NCI-H82 (cell line): ENCODE results near the gene MT1G.
A peak's percentile ranks its signal among the peaks of the same experiment; 100 is the strongest.
"Not testable (repeated sequence)": the region's sequence is repeated elsewhere in the genome, so short reads cannot be mapped to it uniquely, and the experiment has no call there.

Experiments used
- DNase-seq: peaks from one replicate; lab custom pipeline; 2025; lab: John Stamatoyannopoulos, UW

Gene MT1G

DNA sequence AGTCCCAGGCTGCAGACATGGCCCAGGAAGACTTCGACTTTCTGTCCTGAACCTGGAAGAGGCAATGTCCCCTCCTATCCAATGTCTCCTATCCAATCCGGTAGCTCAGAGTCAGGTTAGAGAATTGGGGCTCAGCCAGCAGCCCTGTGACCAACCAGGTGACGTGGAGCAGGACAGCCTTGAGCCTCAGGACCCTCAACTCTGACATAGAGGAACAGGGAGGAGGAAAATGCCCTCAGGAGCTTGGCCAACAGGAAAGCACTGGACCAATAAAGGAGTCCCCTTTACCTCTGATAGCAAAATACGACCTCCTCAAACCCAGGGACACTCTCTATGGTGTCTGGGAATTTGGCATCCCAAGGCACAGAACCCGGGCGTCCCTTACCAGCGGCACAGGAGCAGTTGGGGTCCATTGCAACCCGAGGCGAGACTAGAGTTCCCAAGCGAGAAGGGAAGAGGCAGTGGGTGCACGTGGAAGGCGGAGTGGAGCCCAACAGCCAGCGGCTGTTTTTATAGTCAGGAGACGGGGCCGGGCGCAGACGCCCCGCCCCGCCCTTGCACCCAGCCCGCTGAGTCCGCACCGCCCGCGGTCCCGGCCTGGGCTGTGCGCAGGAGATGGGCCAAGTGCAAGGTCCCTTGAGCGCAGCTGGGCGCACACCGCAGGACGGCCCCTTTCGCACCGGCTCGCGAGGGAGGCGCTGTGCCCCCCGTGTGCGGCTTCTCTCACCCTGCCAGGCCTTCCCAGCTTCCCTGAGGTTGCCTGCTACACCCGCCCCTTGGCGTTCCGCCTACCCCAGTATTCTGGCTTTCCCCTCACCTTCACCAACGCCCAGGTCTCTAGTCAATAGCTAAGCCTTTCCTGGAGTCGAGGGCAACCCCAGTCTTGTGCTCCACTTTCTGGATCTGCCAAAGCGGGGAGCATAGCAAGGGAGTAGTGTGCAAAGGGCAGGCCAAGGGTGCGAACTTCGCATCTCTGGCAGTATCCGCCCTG, at the start of gene MT1G:
TSS of gene MT1G (minus strand) at position 485 of the 991 bp plus-strand sequence. CDS start at position 413, 72 bp downstream.
- DNase-seq: peak; percentile 23

DNA sequence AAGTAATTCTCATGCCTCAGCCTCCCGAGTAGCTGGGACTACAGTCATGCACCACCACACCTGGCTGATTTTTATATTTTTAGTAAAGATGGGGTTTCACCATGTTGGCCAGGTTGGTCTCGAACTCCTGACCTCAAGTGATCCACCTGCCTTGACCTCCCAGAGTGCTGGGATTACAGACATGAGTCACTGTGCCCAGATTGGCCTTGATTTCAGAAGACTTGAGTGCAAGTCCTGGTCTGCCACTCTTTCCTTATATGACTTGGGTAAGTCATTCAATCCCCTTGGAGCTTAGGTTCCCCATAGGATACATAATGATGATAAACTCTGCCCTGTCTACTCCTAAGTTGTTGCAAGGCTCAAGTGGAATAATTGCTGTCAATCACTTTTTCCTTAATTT, 49.7 kb upstream of the MT1G start:
- not testable (repeated sequence) for DNase-seq

DNA sequence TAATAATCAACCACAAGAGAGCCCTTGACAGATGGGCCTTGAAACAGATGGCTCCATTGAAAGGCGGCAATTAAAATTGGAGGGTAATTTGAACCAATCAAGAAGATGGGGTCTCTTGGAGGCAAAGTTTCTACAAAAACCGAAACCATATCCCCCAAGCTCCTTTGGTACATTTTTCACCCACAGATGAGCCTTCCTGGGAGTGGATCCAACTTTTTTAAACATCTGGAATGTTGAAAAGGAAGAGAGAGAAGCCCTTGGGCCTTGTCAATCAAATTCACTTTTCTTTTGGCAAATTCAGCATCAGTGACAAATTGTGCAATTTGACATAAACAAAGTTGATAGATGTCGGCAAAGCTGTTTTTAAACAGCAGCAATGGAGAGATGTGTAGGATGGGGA, 48.9 kb upstream of the MT1G start:
- DNase-seq: no peak

DNA sequence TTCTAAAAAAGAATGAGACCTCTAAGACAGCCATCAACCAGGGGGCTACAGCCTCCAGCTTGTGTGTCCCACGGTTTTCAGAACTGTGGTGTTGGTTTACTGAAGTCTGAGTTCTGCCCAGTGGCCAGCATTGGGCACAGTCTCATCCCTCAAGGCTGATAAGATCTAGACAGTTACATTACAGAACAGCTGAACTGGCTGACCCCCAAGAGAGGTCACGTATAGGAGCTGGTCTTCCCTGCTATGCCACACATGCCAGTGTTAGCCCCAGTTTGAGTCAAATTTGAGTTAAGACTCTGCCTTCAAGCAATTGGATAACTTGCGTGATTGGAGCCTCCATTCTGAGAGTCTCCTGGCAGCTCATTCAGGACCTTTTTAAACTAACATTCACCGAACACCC, 47.3 kb upstream of the MT1G start:
- DNase-seq: no peak

DNA sequence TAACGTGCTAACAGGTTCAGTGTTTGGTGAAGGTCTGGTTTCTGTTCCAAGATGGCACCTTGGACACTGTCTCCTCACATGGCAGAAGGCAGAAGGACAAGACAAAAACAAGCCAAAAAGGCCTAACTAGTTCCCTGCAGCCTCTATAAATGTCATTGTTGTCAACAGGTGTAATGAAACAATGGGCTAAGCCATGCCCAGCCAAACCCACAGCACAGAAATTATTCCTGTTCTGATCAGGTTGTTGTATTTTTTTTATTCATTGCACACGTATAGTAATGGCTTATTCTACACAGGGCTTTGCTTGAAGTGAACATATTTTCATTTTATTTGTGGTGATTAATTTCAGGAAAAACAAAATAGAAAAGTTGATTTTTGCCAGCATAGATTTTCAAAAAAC, 45.9 kb upstream of the MT1G start:
- DNase-seq: no peak

DNA sequence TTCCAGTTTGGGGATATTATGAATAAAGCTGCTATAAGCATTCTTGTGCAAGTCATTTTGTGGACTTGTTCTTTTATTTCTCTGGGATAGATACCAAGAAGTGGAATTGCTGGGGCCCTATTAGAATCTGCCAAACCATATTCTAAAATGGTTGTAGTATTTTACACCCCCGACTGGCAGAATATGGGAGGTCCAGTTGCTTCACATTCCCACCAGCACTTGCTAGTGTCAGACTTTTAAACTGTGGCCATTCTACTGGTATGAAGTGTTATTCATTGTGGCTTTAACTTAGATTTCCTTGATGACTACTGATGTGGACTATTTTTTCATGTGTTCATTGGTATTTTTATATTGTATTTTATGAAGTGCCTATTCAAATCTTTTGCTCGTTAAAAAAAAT, 44.0 kb upstream of the MT1G start:
- no peak for DNase-seq

DNA sequence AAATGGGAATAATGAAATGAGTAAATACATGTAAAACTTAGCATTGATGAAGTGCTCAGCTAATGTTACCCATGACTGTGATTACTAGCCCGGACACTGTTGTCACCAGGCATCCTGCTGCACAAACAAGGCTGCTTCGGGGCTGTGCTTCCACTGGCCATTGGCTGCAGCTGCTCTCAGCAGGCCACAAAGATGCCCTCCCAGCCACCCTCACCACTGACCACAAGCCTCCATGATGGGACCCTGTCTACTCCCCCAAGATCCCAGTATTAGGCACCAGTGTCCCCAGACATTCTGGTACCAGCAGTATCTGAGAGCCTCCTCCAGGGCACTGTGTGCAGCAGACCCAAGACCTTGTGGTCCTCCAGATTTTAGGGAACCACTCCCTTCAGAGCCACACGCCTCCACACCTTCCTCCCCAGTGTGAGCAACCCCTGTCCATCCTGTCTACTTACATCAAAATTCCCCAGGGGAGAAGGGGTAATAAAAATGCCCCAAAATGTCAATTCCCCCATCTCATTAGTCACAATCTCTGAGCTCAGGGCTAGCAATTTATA, 42.4 kb upstream of the MT1G start:
- DNase-seq: no peak

DNA sequence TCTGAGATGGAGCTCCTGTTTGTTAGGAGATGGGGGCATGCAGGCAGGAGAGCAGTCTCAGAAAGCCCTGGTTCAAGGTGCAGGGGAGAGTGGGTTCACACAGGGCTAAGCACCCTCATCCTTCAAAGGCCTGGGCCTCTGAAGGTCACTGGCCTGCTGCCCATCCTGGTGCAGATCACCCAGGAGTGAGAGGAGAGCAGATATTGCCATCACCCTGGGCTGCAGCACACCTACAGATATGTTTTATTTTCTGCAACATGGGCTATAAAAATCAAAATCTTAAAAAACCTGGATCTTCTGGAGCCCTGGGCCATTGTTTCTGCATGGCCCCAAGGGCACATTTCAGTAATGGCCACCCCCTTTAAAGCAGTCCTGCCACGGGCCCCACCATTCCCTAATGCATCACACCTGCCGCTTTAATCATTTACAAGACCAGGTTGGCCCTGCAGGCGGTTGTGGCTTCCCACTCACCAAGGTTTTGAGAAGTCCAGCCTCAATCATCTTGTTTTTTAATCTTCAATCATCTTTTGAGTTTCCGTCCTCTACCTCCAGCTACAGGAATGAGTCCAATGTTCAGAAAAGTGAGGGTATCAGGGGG, 41.7 kb upstream of the MT1G start:
- no peak for DNase-seq

DNA sequence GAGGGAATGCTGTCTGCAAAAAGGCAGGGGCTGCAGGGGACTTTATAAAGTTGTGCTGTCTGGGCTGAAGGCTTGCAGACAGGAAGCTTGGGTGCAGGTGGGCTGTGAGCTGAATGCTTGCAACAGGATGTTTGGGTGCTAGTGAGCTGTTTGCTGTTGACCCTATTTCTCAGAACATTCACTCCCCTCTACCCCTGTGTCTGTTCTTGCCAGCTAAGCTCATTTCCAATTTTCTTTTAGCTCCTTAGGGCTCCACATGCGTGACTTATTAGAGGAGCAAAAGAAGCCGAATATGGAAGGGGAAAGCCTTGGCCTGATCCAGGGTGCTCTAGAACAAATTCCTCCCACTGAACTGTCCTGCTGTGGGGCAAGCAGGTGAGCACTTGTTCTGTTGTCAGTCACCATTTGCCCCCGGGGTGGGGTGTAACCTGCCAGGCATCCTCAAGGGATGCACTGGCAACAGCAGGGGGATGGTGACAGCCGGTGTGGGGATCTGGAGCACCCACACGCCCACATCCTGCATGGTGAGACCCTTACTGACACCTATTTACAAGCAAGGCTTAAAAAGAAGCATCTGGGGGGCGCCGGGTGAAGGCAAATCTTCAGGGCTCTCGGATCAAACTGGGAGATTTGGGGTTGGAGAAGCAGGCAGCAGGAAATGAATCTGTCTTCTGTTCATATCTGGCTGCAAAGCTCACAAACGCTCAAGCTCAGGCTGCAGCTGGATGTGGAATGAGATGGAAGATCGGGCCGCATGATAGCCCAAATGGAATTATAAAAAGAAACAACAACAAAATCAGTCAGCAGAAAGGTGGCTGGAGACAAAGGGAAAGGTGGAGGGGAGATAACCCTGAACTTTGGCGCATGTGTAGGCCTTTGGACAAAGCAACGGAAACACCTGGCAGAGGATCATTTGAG, 40.9 kb upstream of the MT1G start:
- DNase-seq: no peak

DNA sequence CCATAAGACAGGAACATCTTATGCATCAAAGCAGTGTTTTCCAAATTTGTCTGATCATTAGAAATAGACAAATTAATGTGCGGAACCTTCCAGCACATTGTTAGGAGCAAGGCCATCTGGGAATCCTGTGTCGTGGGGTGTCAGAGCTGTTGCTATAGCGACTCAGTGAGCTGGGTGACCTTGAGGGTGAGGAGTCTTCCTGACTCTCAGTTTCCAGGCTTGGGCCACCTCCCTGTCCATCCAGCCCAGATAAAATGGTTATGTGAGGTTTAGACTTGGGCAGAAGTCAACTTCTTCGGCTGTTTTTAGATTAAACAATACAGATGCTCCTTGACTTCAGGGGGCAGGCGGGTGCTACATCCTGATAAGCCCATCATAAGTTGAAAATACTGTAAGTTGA, 35.0 kb upstream of the MT1G start:
- DNase-seq: no peak

DNA sequence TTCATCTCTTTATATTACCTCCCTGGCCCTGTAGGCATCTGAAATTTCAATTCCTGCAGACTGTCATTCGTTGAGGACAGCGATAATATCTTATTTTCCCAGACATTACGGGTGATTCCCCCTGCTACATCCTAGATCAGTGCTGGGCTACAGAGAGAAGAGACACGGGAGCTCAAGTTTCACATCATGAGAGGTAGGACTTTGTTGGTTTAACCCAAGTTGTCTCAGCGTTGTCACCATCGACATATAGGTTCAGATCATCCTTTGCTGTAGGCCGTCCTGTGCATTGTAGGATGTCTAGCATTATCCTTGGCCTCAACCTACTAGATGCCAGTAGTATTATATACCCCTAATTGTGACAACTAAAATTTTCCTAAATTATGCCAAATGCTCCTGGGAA, 33.7 kb upstream of the MT1G start:
- no peak for DNase-seq

DNA sequence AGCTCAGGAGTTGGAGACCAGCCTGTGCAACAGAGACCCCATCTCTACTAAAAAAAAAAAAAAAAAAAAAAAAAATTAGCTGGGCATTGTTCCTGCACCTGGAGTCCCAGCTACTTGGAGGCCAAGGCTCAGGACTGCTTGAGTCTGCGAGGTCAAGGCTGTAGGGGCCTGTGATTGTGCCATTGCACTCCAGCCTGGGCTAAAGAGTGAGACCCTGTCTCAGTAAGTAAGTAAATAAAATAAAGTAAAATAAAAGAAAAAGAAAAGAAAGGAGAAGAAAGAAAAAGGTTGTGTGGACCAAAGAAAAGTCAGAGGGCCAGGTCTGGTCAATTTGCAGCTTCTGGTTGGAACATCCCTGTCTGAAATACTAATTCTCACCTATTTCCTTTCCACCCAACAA, 32.8 kb upstream of the MT1G start:
- no peak for DNase-seq

DNA sequence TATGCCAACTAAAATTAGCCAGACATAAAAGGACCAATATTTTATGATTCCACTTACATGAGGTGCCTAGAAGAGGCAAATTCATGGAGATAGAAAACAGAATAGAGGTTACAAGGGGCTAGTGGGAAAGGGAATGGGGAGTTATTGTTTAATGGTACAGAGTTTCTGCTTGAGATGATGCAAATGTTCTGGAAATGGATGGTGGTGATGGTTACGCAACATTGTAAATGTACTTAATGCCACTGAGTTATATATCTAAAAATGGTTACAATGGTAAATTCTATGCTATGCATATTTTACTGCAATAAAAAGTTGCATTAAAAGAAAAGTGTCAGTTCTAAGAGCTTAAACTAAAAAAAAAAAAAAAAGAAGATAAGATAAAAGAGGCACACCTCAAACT, 32.3 kb upstream of the MT1G start:
- no peak for DNase-seq

DNA sequence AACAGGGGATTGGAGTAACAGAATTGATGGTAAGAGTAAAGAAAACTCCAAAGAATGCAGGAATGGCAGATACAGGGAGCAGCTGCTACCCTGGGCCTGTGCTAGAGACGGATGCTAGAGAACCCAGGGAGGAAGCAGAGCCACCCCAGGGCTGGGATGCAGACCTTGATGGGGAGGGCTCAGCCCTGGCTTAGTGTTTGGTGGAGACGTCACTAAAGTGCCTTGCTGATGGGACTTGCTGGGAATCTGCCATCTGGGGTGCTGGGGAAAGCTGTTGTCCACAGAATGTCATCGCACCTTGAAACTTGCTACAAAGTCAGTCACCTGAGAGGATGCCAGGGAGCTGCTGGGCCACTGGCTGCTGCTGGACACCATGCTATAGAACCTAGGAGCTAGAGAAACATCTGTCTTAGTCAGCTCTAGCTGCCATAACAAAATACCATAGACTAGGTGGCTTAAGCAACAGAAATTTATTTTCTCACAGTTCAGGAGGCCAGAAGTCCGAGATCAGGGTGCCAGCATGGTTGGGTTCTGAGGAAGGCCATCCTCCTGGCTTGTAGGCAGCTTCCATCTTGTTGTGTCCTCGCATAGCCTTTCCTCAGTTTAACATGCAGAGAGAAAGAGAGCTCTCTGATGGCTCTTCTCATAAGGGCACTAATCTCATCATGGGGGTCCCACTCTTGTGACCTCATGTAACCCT, 29.7 kb upstream of the MT1G start:
- DNase-seq: no peak

DNA sequence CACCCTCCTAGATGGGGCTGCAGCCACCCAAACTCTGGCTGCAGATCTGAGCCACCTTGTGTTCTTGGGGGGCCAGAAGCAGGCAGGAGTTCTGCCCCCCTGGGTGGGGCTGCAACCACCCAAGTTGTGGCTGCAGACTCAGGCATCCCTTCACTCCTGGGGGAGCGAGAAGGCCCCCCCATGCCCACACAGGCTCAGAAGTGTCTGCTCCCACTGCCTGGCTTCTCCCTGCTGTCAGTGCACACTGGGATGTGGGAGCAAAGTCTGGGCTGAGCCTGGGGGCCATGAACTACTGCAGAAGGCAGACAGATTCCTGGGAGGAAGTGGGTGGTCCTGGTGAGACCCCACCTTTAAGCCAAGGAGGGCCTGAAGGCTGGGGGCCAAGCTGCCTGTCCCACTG, 27.4 kb upstream of the MT1G start:
- DNase-seq: no peak

DNA sequence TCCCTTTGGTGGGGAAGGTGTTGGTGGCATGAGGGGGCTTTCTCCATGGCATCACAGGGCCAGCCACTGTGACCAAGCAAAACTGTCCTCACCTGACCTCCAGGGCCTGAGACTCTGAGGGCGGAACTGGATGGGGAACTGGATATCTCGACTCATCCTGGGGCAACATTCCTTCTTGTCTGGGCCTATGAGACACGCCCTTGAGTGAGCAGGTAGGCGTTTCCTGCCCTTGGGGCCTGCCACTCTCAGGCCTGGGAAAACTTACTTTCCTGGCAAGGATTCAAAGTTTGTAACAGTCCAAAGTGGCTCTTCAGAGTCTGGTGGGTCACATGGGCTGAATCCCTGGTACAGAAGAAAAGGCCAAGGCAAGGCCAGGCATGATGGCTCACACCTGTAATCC, 24.0 kb upstream of the MT1G start:
- no peak for DNase-seq

DNA sequence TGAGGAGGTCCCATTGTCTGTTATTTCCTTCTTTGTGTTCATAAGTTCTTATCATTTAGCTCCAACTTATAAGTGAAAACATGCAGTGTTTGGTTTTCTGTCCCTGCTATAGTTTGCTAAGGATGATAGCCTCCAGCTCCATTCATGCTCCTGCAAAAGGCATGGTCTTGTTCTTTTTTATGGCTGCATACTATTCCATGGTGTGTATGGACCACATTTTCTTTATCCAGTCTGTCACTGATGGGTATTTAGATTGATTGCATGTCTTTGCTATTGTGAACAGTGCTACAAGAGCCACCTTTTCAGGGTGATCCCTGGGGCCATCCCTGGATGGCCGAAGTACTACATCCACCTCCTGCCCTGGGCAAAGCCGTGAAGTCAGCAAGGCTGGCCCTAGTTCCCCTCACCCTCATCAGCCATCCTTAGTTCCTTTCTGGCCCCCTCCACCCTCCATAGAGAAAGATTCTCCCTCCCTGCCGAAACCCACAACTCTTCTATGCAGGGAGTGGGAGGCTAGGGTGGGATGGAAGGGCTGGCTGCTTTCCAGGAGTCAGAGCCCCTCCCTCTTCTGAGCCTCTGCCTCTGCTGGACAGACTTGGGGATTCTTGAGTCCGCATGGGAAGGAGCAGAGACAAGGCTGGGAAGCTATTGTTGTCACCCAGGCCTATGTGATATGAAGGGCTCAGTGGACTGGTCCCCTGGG, 22.7 kb upstream of the MT1G start:
- no peak for DNase-seq

DNA sequence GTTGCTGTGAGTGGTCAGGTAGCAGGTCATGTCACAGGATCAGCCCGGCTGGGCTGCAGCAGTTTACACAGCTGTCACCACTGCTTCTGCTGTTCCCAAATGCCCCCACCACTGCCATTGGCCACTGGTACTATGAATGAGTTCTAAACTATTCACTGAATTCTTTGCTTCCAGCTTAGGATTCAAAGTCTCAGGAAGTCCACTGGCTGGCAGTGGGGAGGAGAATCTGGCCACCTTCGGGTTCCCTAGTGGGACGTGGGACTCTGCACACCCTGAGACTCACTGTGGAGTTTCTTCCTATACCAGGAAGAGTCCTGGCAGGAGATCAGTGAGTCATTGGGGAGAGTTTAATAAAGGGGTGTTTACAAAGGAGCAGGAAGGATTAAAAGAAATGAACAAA, 21.3 kb upstream of the MT1G start:
- DNase-seq: no peak

DNA sequence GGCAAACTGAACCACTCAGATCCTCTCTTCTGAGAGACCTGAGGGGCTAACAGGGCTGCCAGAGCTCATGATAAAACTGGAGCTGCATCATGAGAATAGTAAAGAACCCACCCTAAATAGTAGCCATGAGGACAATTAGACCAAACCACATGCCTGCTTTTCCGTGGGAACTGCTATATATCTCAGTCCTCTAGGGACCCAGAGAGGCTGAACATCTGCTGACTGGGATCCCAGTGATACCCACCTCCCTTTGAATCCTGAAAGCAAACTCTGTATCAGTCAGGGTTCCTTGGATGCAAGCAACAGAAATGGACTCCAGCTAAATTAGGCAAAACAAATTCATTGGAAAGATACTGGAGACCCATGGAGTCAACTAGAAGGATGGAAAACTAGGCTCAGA, 20.9 kb upstream of the MT1G start:
- peak; percentile 9 for DNase-seq

DNA sequence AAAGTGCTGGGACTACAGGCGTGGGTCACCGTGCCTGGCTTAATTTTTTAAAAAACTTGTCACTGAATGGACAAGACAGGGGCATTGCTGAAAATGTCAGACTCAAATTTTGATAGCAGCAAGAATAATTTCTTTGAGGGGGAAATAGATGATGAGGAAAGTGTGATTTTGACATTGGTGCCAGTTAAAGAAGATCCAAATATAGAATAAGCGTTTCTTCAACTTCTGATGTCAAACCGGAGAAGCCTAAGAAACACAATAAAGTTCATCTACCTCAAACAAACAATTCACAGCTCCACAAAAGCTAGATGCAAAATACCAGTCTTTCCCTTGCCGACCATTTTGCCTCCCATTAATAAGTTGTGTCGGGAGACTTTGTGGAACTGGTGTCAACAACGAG, 18.9 kb upstream of the MT1G start:
- no peak for DNase-seq
